ENCODE results near the gene UBXN10.

The UBXN10 gene

DNA sequence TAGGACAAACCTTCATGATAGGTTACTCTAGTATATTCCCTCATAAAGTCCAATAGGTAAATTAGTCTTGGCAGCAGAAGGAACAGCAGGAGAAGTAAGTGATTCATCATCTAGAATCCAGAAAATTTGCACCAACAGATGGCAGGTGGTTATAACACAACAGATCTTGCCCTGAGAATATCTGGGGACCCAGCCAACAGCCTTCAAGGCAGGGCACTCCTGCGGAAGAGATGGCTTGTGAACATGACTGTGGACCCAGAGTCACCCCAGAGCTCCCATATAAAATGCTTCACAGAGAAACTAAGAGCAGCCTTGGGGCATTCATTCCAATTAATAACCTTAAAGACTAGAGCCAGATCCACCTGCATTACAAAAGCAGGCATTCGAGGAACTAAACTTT lies 8.3 kb downstream of the UBXN10 start:
- TF ChIP-seq, protein P1, sequence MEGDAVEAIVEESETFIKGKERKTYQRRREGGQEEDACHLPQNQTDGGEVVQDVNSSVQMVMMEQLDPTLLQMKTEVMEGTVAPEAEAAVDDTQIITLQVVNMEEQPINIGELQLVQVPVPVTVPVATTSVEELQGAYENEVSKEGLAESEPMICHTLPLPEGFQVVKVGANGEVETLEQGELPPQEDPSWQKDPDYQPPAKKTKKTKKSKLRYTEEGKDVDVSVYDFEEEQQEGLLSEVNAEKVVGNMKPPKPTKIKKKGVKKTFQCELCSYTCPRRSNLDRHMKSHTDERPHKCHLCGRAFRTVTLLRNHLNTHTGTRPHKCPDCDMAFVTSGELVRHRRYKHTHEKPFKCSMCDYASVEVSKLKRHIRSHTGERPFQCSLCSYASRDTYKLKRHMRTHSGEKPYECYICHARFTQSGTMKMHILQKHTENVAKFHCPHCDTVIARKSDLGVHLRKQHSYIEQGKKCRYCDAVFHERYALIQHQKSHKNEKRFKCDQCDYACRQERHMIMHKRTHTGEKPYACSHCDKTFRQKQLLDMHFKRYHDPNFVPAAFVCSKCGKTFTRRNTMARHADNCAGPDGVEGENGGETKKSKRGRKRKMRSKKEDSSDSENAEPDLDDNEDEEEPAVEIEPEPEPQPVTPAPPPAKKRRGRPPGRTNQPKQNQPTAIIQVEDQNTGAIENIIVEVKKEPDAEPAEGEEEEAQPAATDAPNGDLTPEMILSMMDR (IDR thresholded peaks at IDR 0.05; ENCODE audit: low read depth, low read length) = no peak
- H3K4me3 ChIP-seq (replicated peaks in 1 of 2; ENCODE audit: low read depth in 2 of 2, low read length in 2 of 2) = no peak overlapping the region
- DNase-seq (ENCODE audit: low read depth in 2 of 2) = no peak

DNA sequence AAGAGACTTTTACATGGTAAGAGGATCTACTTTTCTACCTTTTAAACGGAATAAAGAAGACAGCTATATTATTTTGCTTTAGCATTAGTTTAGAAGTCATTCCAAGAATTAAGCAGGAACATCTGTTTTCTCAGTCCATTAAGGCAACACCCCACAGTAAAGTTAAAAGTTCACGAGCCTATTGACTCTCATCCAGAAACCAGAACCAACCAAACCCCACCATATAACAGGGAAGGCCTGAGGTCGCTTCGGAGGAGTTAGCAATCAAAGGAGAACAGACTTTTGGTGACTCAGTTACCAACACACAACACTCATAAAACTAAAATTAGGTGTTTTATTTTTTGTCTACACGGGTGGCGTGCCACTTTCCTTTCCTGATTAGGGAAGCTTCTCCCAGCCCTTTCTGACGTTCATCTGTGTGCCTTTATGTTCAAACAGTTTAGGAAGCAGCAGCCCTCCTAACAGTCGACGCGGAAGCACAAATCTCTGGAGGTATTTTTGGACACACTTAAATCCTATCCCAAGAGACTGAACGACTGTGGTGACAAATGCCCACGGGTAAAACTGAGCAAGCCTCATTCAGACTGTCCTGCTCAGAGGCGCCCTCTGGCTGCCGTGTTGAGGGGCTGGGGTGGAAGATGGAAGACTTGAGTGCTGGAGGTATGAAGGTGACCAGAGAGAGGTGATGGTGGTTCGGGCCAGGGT lies 9.0 kb downstream of the UBXN10 start:
- TF ChIP-seq, protein P1 (IDR thresholded peaks at IDR 0.05; ENCODE audit: low read depth, low read length) = peak; percentile 95
- DNase-seq (ENCODE audit: low read depth in 2 of 2) = peak; percentile 58 to 61
- no peak overlapping the region for H3K4me3 ChIP-seq (replicated peaks in 1 of 2; ENCODE audit: low read depth in 2 of 2, low read length in 2 of 2)

DNA sequence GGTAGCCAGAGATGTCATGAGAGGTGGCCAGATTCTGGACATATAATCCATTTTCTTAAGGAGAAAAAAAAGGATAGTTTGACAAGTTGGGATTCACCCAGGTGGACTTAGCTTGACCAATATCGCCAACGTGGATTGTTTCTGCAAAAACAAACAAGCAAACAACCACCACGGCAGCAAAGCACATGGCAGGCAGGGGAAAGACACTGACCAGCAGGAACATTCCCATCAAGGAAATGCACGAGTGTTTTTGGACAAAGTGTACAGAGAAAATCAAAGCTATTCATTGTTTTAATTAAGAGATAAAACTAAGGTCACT lies 9.5 kb downstream of the UBXN10 start:
- DNase-seq (ENCODE audit: low read depth in 2 of 2) = no peak
- TF ChIP-seq, protein P1 (IDR thresholded peaks at IDR 0.05; ENCODE audit: low read depth, low read length) = no peak
- no peak overlapping the region for H3K4me3 ChIP-seq (replicated peaks in 1 of 2; ENCODE audit: low read depth in 2 of 2, low read length in 2 of 2)

DNA sequence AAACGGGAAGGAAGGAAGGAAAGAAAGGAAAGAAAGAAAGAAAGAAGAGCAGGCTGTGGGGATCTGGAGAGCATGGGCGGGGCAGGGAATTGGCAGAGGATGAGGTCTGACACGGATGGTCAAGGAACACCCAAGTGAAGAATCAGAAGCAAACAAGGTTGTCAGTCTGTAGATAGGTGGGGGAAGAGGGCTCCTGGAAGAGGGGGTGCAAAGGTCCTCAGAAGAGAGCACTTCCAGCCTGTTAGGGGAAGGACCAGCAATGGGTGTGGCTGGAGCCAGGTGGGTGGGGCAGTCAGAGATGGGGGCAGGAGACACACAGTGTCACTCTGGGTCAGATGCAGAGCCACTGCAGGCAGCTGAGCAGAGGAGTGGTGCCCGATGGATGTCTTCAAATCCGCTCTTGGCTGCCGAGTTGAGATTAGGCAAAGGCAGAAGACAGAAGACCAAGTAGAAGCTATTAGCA lies 11.5 kb downstream of the UBXN10 start:
- no peak for DNase-seq (ENCODE audit: low read depth in 2 of 2)
- no peak overlapping the region for H3K4me3 ChIP-seq (replicated peaks in 1 of 2; ENCODE audit: low read depth in 2 of 2, low read length in 2 of 2)
- TF ChIP-seq, protein P1 (IDR thresholded peaks at IDR 0.05; ENCODE audit: low read depth, low read length) = no peak

DNA sequence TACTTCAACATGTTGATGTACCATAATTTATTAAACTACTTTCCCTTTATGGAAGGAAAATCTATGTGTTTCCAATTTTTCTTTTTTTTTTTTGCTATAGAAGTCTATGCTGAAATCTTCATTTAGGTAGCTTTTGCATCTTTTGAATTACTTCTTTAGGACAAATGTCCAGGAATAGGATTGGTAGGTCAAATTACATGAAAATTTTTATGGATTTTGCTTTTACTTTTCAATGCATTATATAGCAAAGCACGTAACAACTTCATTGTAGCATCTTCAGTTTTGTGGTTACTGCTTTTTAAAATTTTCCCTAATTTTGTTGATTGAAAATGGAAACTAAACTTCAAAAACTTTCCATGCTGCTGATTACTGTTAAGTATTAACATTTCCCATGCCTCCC lies 12.4 kb downstream of the UBXN10 start:
- TF ChIP-seq, protein P1 (IDR thresholded peaks at IDR 0.05; ENCODE audit: low read depth, low read length) = no peak
- no peak for DNase-seq (ENCODE audit: low read depth in 2 of 2)
- no peak overlapping the region for H3K4me3 ChIP-seq (replicated peaks in 1 of 2; ENCODE audit: low read depth in 2 of 2, low read length in 2 of 2)

DNA sequence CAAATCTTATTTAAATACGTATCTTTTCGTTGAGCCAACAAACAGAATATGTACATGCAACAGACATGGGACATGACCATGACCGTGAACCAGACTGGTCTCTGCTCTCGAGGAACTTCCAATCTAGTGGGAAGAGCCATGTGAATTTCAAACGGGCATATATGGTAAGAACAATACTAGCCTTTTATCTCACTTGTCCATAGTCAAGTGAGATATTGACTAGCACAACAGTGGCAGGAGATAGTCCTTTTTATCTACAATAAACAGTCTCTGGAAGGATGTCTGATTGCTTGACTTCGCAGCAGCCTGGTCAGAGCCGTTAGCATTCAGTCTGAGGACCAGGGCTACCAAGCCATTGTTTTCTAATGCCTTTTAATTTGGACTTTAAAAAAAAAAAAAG lies 13.0 kb downstream of the UBXN10 start:
- DNase-seq (ENCODE audit: low read depth in 2 of 2) = no peak
- TF ChIP-seq, protein P1 (IDR thresholded peaks at IDR 0.05; ENCODE audit: low read depth, low read length) = no peak
- H3K4me3 ChIP-seq (replicated peaks in 1 of 2; ENCODE audit: low read depth in 2 of 2, low read length in 2 of 2) = no peak overlapping the region

DNA sequence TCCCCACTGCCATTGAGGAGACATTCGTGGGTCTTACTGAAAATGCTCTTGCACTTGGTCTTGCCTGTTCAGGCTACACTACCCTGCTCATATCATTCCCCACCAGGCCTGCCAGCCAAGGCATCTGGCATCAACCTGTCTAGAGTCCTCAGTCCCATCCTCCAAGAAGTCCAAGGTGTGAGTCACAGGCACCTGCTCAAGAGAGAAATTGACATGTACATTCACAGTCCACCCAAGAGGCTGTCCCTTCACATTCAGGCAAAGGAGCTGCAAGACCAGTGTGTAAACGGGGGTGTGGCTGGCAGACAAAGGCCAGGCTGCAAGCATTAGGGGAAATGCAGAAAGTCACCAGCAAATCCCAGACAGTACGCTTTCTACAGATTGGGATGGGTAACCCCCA lies 13.5 kb downstream of the UBXN10 start:
- no peak overlapping the region for H3K4me3 ChIP-seq (replicated peaks in 1 of 2; ENCODE audit: low read depth in 2 of 2, low read length in 2 of 2)
- TF ChIP-seq, protein P1 (IDR thresholded peaks at IDR 0.05; ENCODE audit: low read depth, low read length) = no peak
- DNase-seq (ENCODE audit: low read depth in 2 of 2) = no peak

Data from cardiac fibroblast (primary cell).